PFSK-1 (cell line): ENCODE data around the gene MACC1.

Experiments used
- FOXP2 ChIP-seq: optimal IDR thresholded peaks from 2 replicates; pipeline ENCODE3; 2011; ENCODE audit warnings: borderline replicate concordance, control low read depth, inconsistent platforms; ENCODE audit not compliant: insufficient read depth; ENCODE audit errors: extremely low read length, extremely low read depth
- POLR2AphosphoS5 ChIP-seq: IDR thresholded peaks from 2 replicates; pipeline ENCODE4 v1.6.1; 2012; ENCODE audit warnings: low read depth, mild to moderate bottlenecking, control low read depth, low read length, moderate library complexity
- REST ChIP-seq, 2 experiments: IDR thresholded peaks; 2 replicates each; pipeline versions ENCODE4 v1.6.1 to v1.8.0; 2011 to 2012; ENCODE audit warnings: low read depth in 2 of 2, low read length in 2 of 2, control low read depth in 1 of 2, inconsistent platforms in 1 of 2, mild to moderate bottlenecking in 1 of 2, moderate library complexity in 1 of 2; ENCODE audit not compliant: insufficient read depth in 1 of 2
- SIN3A ChIP-seq: IDR thresholded peaks from 2 replicates; pipeline ENCODE4 v1.6.1; 2012; ENCODE audit warnings: mild to moderate bottlenecking, low read length, moderate library complexity, borderline replicate concordance; ENCODE audit not compliant: insufficient read depth
- TAF1 ChIP-seq: IDR thresholded peaks from 2 replicates; pipeline ENCODE4 v1.6.1; 2012; ENCODE audit warnings: low read length, control low read depth, borderline replicate concordance; ENCODE audit not compliant: insufficient read depth

The MACC1 gene

GRCh38 chr7:20128001-20128400 is 89.2 kb downstream of the MACC1 start:
- TF ChIP-seq FOXP2 (no peak), SIN3A (no peak)

GRCh38 chr7:20122073-20122472 is 95.1 kb downstream of the MACC1 start:
- TF ChIP-seq POLR2AphosphoS5 (no peak), REST (IDR thresholded peaks at IDR 0.05; ENCODE audit: insufficient read depth in 1 of 2, low read depth in 2 of 2, low read length in 2 of 2) (no peak), TAF1 (no peak), SIN3A (no peak), FOXP2 (no peak)

GRCh38 chr7:20121404-20121803 is 95.8 kb downstream of the MACC1 start:
- TF ChIP-seq SIN3A, result no peak
- no peak for TF ChIP-seq TAF1
- TF ChIP-seq FOXP2, result no peak
- TF ChIP-seq REST (IDR thresholded peaks at IDR 0.05; ENCODE audit: insufficient read depth in 1 of 2, low read depth in 2 of 2, low read length in 2 of 2), result no peak
- no peak for TF ChIP-seq POLR2AphosphoS5

GRCh38 chr7:20116869-20117268 is 100.3 kb downstream of the MACC1 start:
- TF ChIP-seq POLR2AphosphoS5, result no peak
- TF ChIP-seq REST (IDR thresholded peaks at IDR 0.05; ENCODE audit: insufficient read depth in 1 of 2, low read depth in 2 of 2, low read length in 2 of 2), result no peak
- no peak for TF ChIP-seq SIN3A
- no peak for TF ChIP-seq FOXP2
- no peak for TF ChIP-seq TAF1

- no peak for TF ChIP-seq FOXP2
- no peak for TF ChIP-seq REST (IDR thresholded peaks at IDR 0.05; ENCODE audit: insufficient read depth in 1 of 2, low read depth in 2 of 2, low read length in 2 of 2)
- no peak for TF ChIP-seq POLR2AphosphoS5
- TF ChIP-seq TAF1, result no peak
- no peak for TF ChIP-seq SIN3A
Measured at GRCh38 chr7:20114468-20114867, 102.7 kb downstream of the MACC1 start.
